HUES48 (cell line): ENCODE data around the gene CPAMD8.
"Not testable (repeated sequence)": the region's sequence is repeated elsewhere in the genome, so short reads cannot be mapped to it uniquely, and the experiment has no call there.

Source experiments
- H3K27ac ChIP-seq: one replicate; pipeline ENCODE4 v1.7.0; 2013; ENCODE audit warnings: low read depth, low read length, inconsistent platforms
- H3K27me3 ChIP-seq: 2 replicates; pipeline ENCODE4 v1.6.1; 2013; ENCODE audit warnings: mild to moderate bottlenecking, low read length; ENCODE audit not compliant: control insufficient read depth, insufficient read depth
- H3K36me3 ChIP-seq: 2 replicates; pipeline ENCODE4 v1.6.1; 2013; ENCODE audit warnings: low read length; ENCODE audit not compliant: control insufficient read depth, insufficient read depth
- H3K4me1 ChIP-seq: 2 replicates; pipeline ENCODE4 v1.6.1; 2013; ENCODE audit warnings: mild to moderate bottlenecking, low read length; ENCODE audit not compliant: control insufficient read depth, insufficient read depth
- H3K4me3 ChIP-seq: 2 replicates; pipeline ENCODE4 v1.5.1; 2013; ENCODE audit warnings: mild to moderate bottlenecking, low read depth, low read length
- H3K9ac ChIP-seq: 2 replicates; pipeline ENCODE4 v1.6.1; 2013; ENCODE audit warnings: mild to moderate bottlenecking, low read depth, low read length, moderate library complexity
- H3K9me3 ChIP-seq: 2 replicates; pipeline ENCODE4 v1.6.1; 2013; ENCODE audit warnings: low read length; ENCODE audit not compliant: control insufficient read depth, insufficient read depth

CPAMD8 gene

DNA sequence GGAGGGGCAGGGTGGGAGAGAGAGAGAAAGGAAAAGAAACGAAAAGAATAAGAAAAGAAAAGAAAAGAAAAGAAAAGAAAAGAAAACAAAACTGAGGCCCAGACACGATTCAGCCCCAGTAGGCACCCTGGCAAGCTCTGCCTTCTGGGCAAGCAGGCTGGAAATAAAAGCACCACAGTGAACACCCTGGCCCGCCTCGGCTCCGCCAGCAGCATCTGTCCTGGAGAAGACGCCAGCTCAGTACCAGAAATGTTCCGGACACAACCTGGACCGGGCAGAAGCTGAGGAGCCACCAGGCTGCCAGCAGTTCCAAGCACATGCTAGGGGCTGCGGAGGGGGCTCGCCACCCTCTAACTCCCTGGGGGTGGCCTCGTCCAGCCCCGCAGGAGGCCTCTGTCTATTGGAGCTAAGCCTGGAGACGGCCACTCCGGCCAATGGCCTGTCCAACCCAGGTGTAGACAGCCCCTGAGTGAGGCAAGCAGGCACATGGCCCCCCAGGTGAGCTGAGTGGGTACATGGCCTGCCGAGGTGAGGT lies 11.4 kb upstream of the CPAMD8 start:
- H3K36me3 ChIP-seq = no peaks in the 10 kb centered on the region
- H3K4me3 ChIP-seq = no peak overlapping the region
- no peak overlapping the region for H3K27ac ChIP-seq
- H3K27me3 ChIP-seq = no peaks in the 10 kb centered on the region
- no peaks in the 10 kb centered on the region for H3K4me1 ChIP-seq
- no peak overlapping the region for H3K9ac ChIP-seq
- H3K9me3 ChIP-seq = no peaks in the 10 kb centered on the region

DNA sequence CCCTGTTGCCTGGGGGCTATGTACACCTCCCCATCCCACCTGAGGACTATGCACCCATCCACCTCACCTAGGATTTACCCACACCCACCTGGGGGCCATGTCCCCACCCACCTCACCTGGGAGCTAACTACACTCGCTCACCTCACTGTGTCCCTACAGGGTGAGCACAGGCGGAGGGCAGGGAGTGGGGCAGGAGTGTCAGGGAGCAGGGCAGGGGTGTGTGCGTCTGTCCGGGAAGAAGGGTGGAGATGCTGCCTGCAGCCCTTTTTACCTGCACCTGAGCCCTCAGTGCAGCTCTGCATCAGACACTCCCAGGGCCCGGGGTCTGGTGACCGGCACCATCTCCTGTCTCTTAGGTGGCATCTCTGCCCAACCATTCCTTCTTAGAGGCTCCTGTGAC lies 10.6 kb upstream of the CPAMD8 start:
- no peak overlapping the region for H3K9ac ChIP-seq
- H3K4me1 ChIP-seq = no peaks in the 10 kb centered on the region
- no peaks in the 10 kb centered on the region for H3K36me3 ChIP-seq
- H3K9me3 ChIP-seq = no peaks in the 10 kb centered on the region
- no peaks in the 10 kb centered on the region for H3K27me3 ChIP-seq
- H3K4me3 ChIP-seq = no peak overlapping the region
- H3K27ac ChIP-seq = no peak overlapping the region

GRCh38 chr19:17036640-17037039 lies 10.0 kb upstream of the CPAMD8 start:
- Histone ChIP-seq H3K9me3 (no peaks in the 10 kb centered on the region), H3K9ac (no peak overlapping the region), H3K4me1 (no peaks in the 10 kb centered on the region), H3K27ac (no peak overlapping the region), H3K36me3 (no peaks in the 10 kb centered on the region), H3K4me3 (no peak overlapping the region), H3K27me3 (no peaks in the 10 kb centered on the region)

DNA sequence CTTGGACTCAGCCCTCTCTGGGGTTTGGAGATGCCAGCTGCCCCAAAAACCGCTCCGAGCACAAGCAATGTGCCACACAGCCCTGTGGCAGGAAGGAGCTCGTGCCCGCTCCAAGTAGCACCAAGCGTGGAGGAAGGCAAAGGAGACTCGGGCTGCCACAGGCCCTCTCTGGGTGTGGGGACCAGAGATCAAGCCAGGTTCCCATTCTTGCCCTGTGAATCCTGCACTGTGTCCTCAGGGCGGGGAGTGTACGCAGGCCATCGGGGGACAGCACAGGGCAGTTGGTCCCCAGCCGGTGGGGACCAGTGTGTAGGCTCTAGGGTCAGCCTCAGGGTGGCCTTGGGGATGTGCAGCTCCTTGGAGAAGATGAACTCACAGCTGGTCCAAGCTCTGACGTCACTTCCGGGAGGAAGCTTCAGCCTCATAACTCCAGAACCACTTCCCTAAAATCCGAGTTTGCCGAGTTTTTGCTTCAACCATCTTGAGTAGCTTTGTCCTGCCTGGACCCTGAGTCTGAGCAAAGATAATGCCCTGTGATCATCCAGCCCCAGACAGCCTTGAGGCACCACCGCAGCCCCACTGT lies 9.3 kb upstream of the CPAMD8 start:
- Histone ChIP-seq H3K9me3 (no peaks in the 10 kb centered on the region), H3K4me3 (no peak overlapping the region), H3K27me3 (no peaks in the 10 kb centered on the region), H3K36me3 (no peaks in the 10 kb centered on the region), H3K27ac (no peak overlapping the region), H3K4me1 (no peaks in the 10 kb centered on the region), H3K9ac (no peak overlapping the region)

GRCh38 chr19:17031741-17032140 lies 5.1 kb upstream of the CPAMD8 start:
- no peaks in the 10 kb centered on the region; the same call in 1 of the 2 replicates for H3K4me1 ChIP-seq
- H3K27ac ChIP-seq = no peak overlapping the region
- H3K9ac ChIP-seq = no peak overlapping the region
- H3K27me3 ChIP-seq = peaks cover 3% of the 10 kb centered on the region; the same call in 1 of the 2 replicates
- H3K4me3 ChIP-seq = no peak overlapping the region
- H3K9me3 ChIP-seq = no peaks in the 10 kb centered on the region
- no peaks in the 10 kb centered on the region for H3K36me3 ChIP-seq

DNA sequence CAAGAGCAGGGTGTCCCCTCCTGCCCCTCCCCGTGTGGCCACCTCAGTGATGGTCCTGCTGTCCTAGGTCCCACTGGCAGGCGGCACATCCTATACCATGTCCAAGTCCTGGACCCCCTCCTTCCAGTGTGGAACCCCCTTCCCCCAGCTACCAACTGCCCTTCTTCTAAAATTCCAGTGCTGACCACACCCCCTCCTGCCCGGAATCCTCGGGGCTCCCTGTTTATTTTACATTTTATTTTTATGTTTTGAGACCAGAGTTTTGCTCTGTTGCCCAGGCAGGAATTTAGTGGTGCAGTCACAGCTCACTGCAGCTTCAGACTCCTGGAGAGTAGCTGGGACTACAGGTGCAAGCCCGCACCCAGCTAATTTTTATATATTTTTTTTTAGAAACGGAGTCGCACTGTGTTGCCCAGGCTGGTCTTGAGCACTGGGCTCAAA lies 945 bp upstream of the CPAMD8 start:
- H3K9me3 ChIP-seq = no peaks in the 10 kb centered on the region; the same call in 1 of the 2 replicates
- peak overlapping the region; percentile 44; the same call in 1 of the 2 replicates for H3K4me3 ChIP-seq
- H3K27ac ChIP-seq = no peak overlapping the region
- H3K9ac ChIP-seq = no peak overlapping the region
- H3K36me3 ChIP-seq = no peaks in the 10 kb centered on the region
- H3K4me1 ChIP-seq = peaks cover 9% of the 10 kb centered on the region
- H3K27me3 ChIP-seq = peaks cover 18% of the 10 kb centered on the region

DNA sequence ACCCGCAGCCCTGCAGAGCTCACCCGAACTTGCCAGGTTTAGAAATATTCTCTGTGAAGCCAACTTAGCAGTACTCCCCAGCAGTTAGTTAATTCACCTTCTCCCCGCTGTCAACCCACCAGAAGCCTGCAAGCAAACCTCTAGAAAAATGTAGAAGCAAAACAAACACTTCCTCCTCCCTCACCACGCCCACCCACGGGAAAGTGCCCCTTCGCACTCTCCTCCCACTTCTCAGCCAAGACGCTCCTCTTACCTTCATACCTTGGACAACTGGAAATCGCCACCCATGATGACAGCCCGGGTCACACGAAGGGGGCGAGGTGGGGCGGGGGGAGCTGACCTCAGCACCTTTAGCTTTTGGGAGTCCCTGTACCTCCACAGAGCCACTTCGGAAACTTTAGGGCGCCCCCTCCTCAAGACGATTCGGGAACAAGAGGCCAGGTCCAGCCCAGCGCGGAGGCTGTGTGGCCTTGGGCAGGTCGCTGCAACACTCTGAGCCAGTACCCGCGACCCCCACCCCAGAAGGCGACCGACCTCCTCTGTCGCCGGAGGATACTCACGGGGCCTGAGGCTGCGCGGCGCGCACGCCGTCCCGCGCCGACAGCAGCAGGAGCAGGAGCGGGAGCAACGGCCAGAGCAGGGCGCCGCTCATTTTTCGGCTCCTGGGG lies 485 bp downstream of the CPAMD8 start:
- no peaks in the 10 kb centered on the region; the same call in 1 of the 2 replicates for H3K9me3 ChIP-seq
- no peaks in the 10 kb centered on the region for H3K36me3 ChIP-seq
- H3K4me3 ChIP-seq = peak overlapping the region; percentile 85
- H3K4me1 ChIP-seq = peaks cover 9% of the 10 kb centered on the region
- H3K27me3 ChIP-seq = peaks cover 18% of the 10 kb centered on the region
- H3K27ac ChIP-seq = no peak overlapping the region
- H3K9ac ChIP-seq = peak overlapping the region; percentile 70

DNA sequence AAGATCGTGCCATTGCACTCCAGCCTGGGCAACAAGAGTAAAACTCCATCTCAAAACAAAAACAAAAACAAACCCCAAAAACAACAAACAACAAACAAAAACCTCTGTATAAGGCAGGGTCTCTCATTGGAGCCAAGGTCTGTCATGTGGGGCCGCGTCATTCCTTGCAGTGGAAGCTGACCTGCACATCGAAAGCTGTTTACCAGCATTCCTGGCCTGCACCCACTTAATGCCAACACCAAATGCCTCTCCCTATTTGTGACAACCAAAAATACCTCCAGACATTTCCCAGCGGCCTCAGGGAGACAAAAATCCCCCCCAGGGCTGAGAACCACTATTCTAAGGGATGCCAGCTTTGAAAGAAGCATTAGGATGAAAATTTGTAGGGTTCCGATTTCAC lies 1.2 kb downstream of the CPAMD8 start:
- no peak overlapping the region for H3K9ac ChIP-seq
- H3K9me3 ChIP-seq = no peaks in the 10 kb centered on the region; the same call in 1 of the 2 replicates
- peaks cover 18% of the 10 kb centered on the region for H3K27me3 ChIP-seq
- H3K27ac ChIP-seq = no peak overlapping the region
- H3K4me3 ChIP-seq = peak overlapping the region; percentile 85
- no peaks in the 10 kb centered on the region for H3K36me3 ChIP-seq
- peaks cover 9% of the 10 kb centered on the region for H3K4me1 ChIP-seq

DNA sequence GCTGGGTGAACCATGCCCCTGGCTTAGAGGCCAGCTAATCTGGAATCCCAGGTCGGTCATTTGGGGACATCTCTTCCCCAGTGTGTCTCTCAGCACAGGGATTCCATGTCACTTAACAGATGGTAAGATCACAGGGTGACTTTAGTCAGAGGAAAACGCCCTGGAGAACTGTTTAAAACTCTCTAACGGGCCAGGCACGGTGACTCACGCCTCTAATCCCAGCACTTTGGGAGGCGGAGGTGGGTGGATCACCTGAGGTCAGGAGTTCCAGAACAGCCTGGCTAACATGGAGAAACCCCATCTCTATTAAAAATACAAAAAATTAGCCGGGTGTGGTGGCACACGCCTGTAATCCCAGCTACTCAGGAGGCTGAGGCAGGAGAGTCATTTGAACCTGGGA lies 1.7 kb downstream of the CPAMD8 start:
- not testable (repeated sequence) for H3K4me1 ChIP-seq, H3K4me3 ChIP-seq, H3K9ac ChIP-seq, H3K36me3 ChIP-seq, H3K27ac ChIP-seq, H3K9me3 ChIP-seq
- peaks cover 18% of the 10 kb centered on the region for H3K27me3 ChIP-seq

DNA sequence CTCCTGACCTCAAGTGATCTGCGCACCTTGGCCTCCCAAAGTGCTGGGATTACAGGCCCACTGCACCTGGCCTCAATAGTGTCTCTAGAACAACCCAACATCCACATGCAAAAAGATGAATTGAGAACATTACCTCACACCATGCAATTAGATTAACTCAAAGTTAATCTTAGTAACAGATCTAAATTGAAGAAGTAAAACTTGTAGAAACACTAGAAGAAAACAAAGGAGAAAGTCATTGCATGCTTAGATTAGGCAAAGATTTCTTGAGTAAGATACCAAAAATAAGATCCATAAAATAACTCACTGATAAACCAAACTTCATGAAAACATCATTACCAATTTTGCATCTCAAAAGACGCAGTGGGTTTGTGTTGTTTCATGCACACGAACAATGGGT lies 2.8 kb downstream of the CPAMD8 start:
- Histone ChIP-seq H3K9ac (no peak overlapping the region), H3K4me3 (no peak overlapping the region), H3K9me3 (no peaks in the 10 kb centered on the region; the same call in 1 of the 2 replicates), H3K36me3 (no peaks in the 10 kb centered on the region), H3K4me1 (peaks cover 9% of the 10 kb centered on the region), H3K27me3 (peaks cover 18% of the 10 kb centered on the region), H3K27ac (no peak overlapping the region)

GRCh38 chr19:17022738-17023137 lies 3.9 kb downstream of the CPAMD8 start:
- Histone ChIP-seq H3K27ac (no peak overlapping the region), H3K4me1 (peaks cover 9% of the 10 kb centered on the region), H3K9me3 (no peaks in the 10 kb centered on the region; the same call in 1 of the 2 replicates), H3K4me3 (no peak overlapping the region), H3K27me3 (peaks cover 18% of the 10 kb centered on the region), H3K36me3 (no peaks in the 10 kb centered on the region), H3K9ac (no peak overlapping the region)
